Spleen (tissue), 7 donors: ENCODE results near the gene BCAS4.

Source experiments
- POLR2A ChIP-seq, 3 donors: fragments of 450-650 bp; IDR thresholded peaks; one replicate each; pipeline ENCODE4 v1.5.1; 2017; ENCODE audit warnings: antibody characterized with exemption in 3 of 3, mild to moderate bottlenecking in 1 of 3
- TF ChIP-seq, protein P1 (sequence below), 11 experiments: fragments of 200-600 bp in 7 of 11; fragments of 450-650 bp in 4 of 11; sonication (generic) in 4 of 11; IDR thresholded peaks in 8 of 11; conservative IDR thresholded peaks in 3 of 11; 1 replicate in 7 of 11; 2 replicates in 4 of 11; pipeline versions ENCODE4 v1.4.0 to v1.8.0; 2016 to 2021; ENCODE audit warnings: antibody characterized with exemption in 11 of 11, inconsistent platforms in 4 of 11, mild to moderate bottlenecking in 1 of 11
- donor health status: DM: no; HTN: no; CAD: no; lungs with moderate emphysema.
- donor health status: DM: no; HTN: no; CAD: no.
- donor health status: DM: no; HTN: no; CAD: no.

DNA sequence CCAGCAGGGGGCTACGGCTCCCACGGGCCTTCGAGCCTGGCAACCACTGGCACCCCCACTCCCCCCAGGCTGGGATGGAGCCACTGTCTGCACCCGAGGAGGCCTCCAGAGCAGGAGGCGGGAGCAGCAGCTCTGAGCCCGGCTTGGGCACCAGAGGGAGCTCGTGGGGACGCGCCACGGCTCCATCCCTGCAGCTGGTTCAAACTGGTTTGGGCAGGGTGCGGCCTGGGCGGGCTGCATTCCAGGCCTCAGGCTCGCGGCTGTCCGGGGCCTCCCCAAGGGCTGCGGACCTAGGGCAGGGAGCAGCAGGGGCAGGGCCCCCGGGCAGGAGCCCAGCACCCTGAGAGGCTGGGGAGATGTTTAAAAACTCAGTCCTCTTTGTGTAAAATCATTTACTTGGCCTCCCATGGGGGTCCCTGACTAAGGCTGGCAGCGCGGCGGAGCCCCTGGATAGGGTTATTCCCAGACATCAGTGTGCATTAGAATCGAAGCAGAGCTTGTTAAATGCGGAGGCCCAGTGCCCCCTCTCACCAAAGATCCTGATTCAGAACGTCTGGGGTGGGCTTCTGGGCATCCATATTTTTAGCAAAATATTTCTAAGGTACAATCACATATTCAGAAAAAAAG, 4.1 kb upstream of the BCAS4 start:
- TF ChIP-seq, protein P1, sequence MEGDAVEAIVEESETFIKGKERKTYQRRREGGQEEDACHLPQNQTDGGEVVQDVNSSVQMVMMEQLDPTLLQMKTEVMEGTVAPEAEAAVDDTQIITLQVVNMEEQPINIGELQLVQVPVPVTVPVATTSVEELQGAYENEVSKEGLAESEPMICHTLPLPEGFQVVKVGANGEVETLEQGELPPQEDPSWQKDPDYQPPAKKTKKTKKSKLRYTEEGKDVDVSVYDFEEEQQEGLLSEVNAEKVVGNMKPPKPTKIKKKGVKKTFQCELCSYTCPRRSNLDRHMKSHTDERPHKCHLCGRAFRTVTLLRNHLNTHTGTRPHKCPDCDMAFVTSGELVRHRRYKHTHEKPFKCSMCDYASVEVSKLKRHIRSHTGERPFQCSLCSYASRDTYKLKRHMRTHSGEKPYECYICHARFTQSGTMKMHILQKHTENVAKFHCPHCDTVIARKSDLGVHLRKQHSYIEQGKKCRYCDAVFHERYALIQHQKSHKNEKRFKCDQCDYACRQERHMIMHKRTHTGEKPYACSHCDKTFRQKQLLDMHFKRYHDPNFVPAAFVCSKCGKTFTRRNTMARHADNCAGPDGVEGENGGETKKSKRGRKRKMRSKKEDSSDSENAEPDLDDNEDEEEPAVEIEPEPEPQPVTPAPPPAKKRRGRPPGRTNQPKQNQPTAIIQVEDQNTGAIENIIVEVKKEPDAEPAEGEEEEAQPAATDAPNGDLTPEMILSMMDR (IDR thresholded peaks at IDR 0.05 in 8 of 11, conservative IDR thresholded peaks at IDR 0.05 in 3 of 11), result peak; percentile 44 to 86 (median 74)
- TF ChIP-seq POLR2A (IDR thresholded peaks at IDR 0.05), result no peak
